GM23338 (cell line): Measurements from ENCODE around the gene STEAP1B. TPM values are rescaled to one million over a fixed set of nuclear protein-coding genes. Genes with fewer than 3 reads are reported as not detected.

Experiments
- ATAC-seq: fragments of 200-7000 bp; cut with Tn5 transposase; 3 replicates; pipeline ENCODE4 v1.9.1; 2020
- DNase-seq: peaks from one replicate; pipeline ENCODE4 v3.0.0-alpha.2; 2015; ENCODE audit warnings: low spot score
- H2AFZ ChIP-seq: fragments of 200-600 bp; sonication (generic); 2 replicates; pipeline ENCODE4 v1.8.0; 2016; ENCODE audit warnings: antibody characterized with exemption, mild to moderate bottlenecking, moderate library complexity
- H3F3A ChIP-seq: fragments of 200-600 bp; sonication (generic); replicated peaks from 2 replicates; pipeline ENCODE4 v1.8.0; 2017; ENCODE audit warnings: antibody characterized with exemption, mixed run types, low read depth
- H3K27ac ChIP-seq: fragments of 200-600 bp; sonication (generic); 2 replicates; pipeline ENCODE4 v1.6.1; 2016; ENCODE audit warnings: low read depth
- H3K27me3 ChIP-seq: fragments of 200-600 bp; sonication (generic); 2 replicates; pipeline ENCODE4 v1.8.0; 2016; ENCODE audit warnings: mild to moderate bottlenecking, mixed run types, moderate library complexity; ENCODE audit not compliant: insufficient read depth
- H3K36me3 ChIP-seq: fragments of 200-600 bp; sonication (generic); 2 replicates; pipeline ENCODE4 v1.8.0; 2016; ENCODE audit warnings: mild to moderate bottlenecking; ENCODE audit not compliant: insufficient read depth
- H3K4me1 ChIP-seq: fragments of 200-600 bp; sonication (generic); 2 replicates; pipeline ENCODE4 v1.8.0; 2016; ENCODE audit warnings: mild to moderate bottlenecking, moderate library complexity; ENCODE audit not compliant: insufficient read depth
- H3K4me2 ChIP-seq: fragments of 200-600 bp; sonication (generic); 2 replicates; pipeline ENCODE4 v1.7.1; 2017; ENCODE audit warnings: mixed run types
- H3K4me3 ChIP-seq: fragments of 200-600 bp; sonication (generic); 2 replicates; pipeline ENCODE4 v1.6.1; 2016; ENCODE audit warnings: mixed run types
- H3K79me2 ChIP-seq: fragments of 200-600 bp; sonication (generic); replicated peaks from 2 replicates; pipeline ENCODE4 v1.8.0; 2017; ENCODE audit warnings: mild to moderate bottlenecking; ENCODE audit not compliant: insufficient read depth
- H3K9me2 ChIP-seq: fragments of 200-600 bp; sonication (generic); 2 replicates; pipeline ENCODE4 v1.8.0; 2017; ENCODE audit not compliant: insufficient read depth
- H4K20me1 ChIP-seq: fragments of 200-600 bp; sonication (generic); replicated peaks from 2 replicates; pipeline ENCODE4 v1.8.0; 2017; ENCODE audit warnings: mild to moderate bottlenecking; ENCODE audit not compliant: insufficient read depth
- H3K27ac Mint-ChIP-seq: 2 replicates; pipeline ENCODE4 v1.8.0; 2020; ENCODE audit warnings: inconsistent platforms, mild to moderate bottlenecking, moderate library complexity, mixed read lengths
- H3K27me3 Mint-ChIP-seq: 3 replicates; pipeline ENCODE4 v1.8.0; 2022; ENCODE audit warnings: low read depth, mild to moderate bottlenecking, moderate library complexity, mixed read lengths, inconsistent platforms; ENCODE audit not compliant: insufficient read depth, poor library complexity
- H3K36me3 Mint-ChIP-seq: 3 replicates; pipeline ENCODE4 v1.8.0; 2021; ENCODE audit warnings: low read depth, mild to moderate bottlenecking, inconsistent platforms, moderate library complexity, mixed read lengths
- H3K4me1 Mint-ChIP-seq: 3 replicates; pipeline ENCODE4 v1.8.0; 2020; ENCODE audit warnings: mild to moderate bottlenecking, inconsistent platforms, mixed read lengths
- H3K4me3 Mint-ChIP-seq: 3 replicates; pipeline ENCODE4 v1.8.0; 2021; ENCODE audit warnings: moderate library complexity, mild to moderate bottlenecking, inconsistent platforms, mixed read lengths
- H3K9me3 Mint-ChIP-seq: 3 replicates; pipeline ENCODE4 v1.8.0; 2020; ENCODE audit warnings: moderate library complexity, mild to moderate bottlenecking, inconsistent platforms, mixed read lengths
- CTCF ChIP-seq, 2 experiments: fragments of 200-600 bp in 1 of 2; sonication (generic) in 1 of 2; conservative IDR thresholded peaks; 2 replicates each; pipeline versions ENCODE4 v1.5.1 to v1.6.1; 2016 to 2017; ENCODE audit warnings: antibody characterized with exemption in 2 of 2, low read depth in 2 of 2, mild to moderate bottlenecking in 2 of 2, moderate library complexity in 1 of 2
- POLR2AphosphoS5 ChIP-seq: IDR thresholded peaks from 2 replicates; pipeline ENCODE4 v1.6.1; 2016; ENCODE audit warnings: antibody characterized with exemption, low read depth
- REST ChIP-seq: IDR thresholded peaks from one replicate; pipeline ENCODE4 v1.6.1; 2018; ENCODE audit warnings: antibody characterized with exemption; ENCODE audit not compliant: unreplicated experiment
- ZNF331 ChIP-seq: fragments of 250-450 bp; sonication (Bioruptor Pico); IDR thresholded peaks from 2 replicates; pipeline ENCODE4 v1.5.0; 2020; ENCODE audit warnings: low read depth, mild to moderate bottlenecking, moderate library complexity
- ZNF462 ChIP-seq: fragments of 250-450 bp; sonication (Bioruptor Pico); IDR thresholded peaks from 2 replicates; pipeline ENCODE4 v1.5.0; 2020; ENCODE audit warnings: mild to moderate bottlenecking, moderate library complexity
- polyA plus RNA-seq: library from polyadenylated mRNA; unstranded; fragments of >200 nt; fragmentation: Nextera tagmentation; extraction: Ambion mirVana; gene quantifications from 2 replicates; pipeline ENCODE4 v1.2.1, GENCODE V29; 2016
- total RNA-seq: library from RNA; depleted of rRNA; stranded (reverse); fragments of >200 nt; shearing (Covaris generic); gene quantifications from 2 replicates; pipeline ENCODE4 v1.2.3, GENCODE V29; 2014

Gene STEAP1B
- total and polyA plus RNA-seq, 2 experiments from 2014 or later: 4.9 to 16.5 TPM

- TF ChIP-seq CTCF (conservative IDR thresholded peaks at IDR 0.05; ENCODE audit: low read depth in 2 of 2) (no peak), REST (no peak), ZNF462 (CRISPR knock-in tag) (no peak), ZNF331 (CRISPR knock-in tag) (no peak), POLR2AphosphoS5 (no peak)
- peaks cover 3% of the 10 kb centered on the region; the same call in 1 of the 3 replicates for H3K36me3 Mint-ChIP-seq
- H3K4me3 Mint-ChIP-seq: no peak overlapping the region
- Histone ChIP-seq H3K4me3 (no peak overlapping the region), H3K4me2 (no peak overlapping the region), H3K9me2 (no peaks in the 10 kb centered on the region; the same call in 1 of the 2 replicates), H3F3A (no peaks in the 10 kb centered on the region), H3K79me2 (no peaks in the 10 kb centered on the region), H2AFZ (no peak overlapping the region), H4K20me1 (no peaks in the 10 kb centered on the region), H3K36me3 (no peaks in the 10 kb centered on the region), H3K27ac (no peak overlapping the region), H3K27me3 (no peaks in the 10 kb centered on the region), H3K4me1 (no peaks in the 10 kb centered on the region)
- H3K9me3 Mint-ChIP-seq: no peaks in the 10 kb centered on the region
- no peak overlapping the region for H3K27ac Mint-ChIP-seq
- DNase-seq (no peak), ATAC-seq (no peak)
- no peaks in the 10 kb centered on the region; the same call in 2 of the 3 replicates for H3K4me1 Mint-ChIP-seq
- H3K27me3 Mint-ChIP-seq: peaks cover 5% of the 10 kb centered on the region
These were observed 30.4 kb downstream of the STEAP1B start for GRCh38 chr7:22469371-22470143.
